ENCODE measurements around the gene LGR6. TPM values are rescaled to one million over a fixed set of nuclear protein-coding genes. Genes with fewer than 3 reads are reported as not detected.
"Not testable (repeated sequence)": the region's sequence is repeated elsewhere in the genome, so short reads cannot be mapped to it uniquely, and the experiment has no call there.

LGR6 gene
- total and polyA plus RNA-seq, 3 donors from 2014 or later, result 8.1 to 18.4 (median 8.3) TPM

DNA sequence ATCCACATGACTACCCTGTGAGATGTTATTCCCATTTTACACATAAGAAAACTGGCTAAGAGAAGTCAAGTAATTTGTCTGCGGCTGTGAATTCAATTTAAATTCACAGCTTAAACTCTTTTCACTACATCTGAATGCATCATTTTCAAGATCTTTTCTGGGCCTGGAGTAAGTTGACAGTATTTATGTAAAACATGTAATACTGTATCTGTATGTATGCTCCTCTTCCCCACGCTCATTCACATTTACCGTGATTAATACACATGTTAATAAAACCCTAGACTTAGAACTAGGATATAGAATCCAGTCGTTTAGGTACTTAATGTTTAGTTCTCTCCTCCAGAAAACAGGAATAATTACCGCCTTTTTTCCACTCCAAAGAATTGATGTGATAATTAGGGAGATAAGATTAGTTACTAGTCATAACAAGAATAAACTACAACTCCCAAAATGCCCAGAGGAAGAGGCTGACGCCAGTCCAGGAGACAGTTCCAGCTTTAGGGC lies 154.5 kb downstream of the LGR6 start:
- Histone ChIP-seq H3K4me1 (peaks cover 5% of the 10 kb centered on the region), H3K36me3 (ENCODE audit: low read depth, missing control alignments) (no peaks in the 10 kb centered on the region), H3K4me3 (peak overlapping the region; percentile 78 to 85), H3K27me3 (no peaks in the 10 kb centered on the region), H3K27ac (no peak overlapping the region), H3K9me3 (no peaks in the 10 kb centered on the region)
- 22 to 33% methylated on average over 6 of the region's 6 CpGs for whole genome bisulfite sequencing, 2 donors
- TF ChIP-seq, protein P1, sequence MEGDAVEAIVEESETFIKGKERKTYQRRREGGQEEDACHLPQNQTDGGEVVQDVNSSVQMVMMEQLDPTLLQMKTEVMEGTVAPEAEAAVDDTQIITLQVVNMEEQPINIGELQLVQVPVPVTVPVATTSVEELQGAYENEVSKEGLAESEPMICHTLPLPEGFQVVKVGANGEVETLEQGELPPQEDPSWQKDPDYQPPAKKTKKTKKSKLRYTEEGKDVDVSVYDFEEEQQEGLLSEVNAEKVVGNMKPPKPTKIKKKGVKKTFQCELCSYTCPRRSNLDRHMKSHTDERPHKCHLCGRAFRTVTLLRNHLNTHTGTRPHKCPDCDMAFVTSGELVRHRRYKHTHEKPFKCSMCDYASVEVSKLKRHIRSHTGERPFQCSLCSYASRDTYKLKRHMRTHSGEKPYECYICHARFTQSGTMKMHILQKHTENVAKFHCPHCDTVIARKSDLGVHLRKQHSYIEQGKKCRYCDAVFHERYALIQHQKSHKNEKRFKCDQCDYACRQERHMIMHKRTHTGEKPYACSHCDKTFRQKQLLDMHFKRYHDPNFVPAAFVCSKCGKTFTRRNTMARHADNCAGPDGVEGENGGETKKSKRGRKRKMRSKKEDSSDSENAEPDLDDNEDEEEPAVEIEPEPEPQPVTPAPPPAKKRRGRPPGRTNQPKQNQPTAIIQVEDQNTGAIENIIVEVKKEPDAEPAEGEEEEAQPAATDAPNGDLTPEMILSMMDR (IDR thresholded peaks at IDR 0.05), result no peak
- TF ChIP-seq POLR2A (IDR thresholded peaks at IDR 0.05), result no peak
- no peak for DNase-seq
- intact Hi-C loops (cut with DNase I; ENCODE audit: low total_unique reads), result no loop called here

DNA sequence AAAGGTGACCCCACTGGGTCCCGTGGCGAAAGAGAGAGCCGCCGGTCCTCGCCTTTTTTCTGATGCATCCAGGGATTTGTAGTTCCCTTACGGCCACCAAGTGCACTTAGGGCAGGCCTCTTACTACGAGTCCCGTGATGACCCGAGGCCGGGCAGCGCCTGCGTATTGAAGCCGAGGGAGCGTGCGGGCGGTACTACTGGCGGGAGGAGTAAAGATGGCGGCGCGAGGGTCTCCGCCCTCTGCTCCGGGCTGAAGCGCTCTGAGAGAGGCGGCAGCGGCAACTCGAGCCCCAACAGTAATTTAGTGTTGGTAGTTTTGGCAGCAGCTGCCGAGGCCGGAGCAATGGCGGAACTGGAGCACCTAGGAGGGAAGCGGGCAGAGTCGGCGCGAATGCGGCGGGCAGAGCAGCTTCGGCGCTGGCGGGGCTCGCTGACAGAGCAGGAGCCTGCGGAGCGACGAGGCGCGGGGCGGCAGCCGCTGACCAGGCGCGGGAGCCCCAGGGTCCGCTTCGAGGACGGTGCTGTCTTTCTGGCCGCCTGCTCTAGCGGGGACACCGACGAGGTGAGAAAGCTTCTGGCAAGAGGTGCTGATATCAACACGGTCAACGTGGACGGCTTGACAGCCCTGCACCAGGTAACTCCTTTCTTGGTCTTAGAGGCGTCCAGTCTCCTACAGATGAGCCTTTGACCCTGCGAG lies 155.1 kb downstream of the LGR6 start, which contains the start of gene PPP1R12B:
TSS of gene PPP1R12B (plus strand) at position 191 of the 697 bp plus-strand sequence. CDS start at position 344, 153 bp downstream.
- no peaks in the 10 kb centered on the region for H3K9me3 ChIP-seq
- peak; percentile 99 for DNase-seq
- H3K4me3 ChIP-seq, result peak within 1 kb of the TSS; percentile 78 to 85
- 0% methylated on average over 17 to 58 of the region's 60 CpGs for WGBS, 2 donors
- TF ChIP-seq, protein P1 (IDR thresholded peaks at IDR 0.05), result peak in 1 of 3 experiments; percentile 6
- no peak for TF ChIP-seq POLR2A (IDR thresholded peaks at IDR 0.05)
- peaks cover 5% of the 10 kb centered on the region for H3K4me1 ChIP-seq
- intact Hi-C loops (cut with DNase I; ENCODE audit: low total_unique reads), result no loop called here
- H3K27me3 ChIP-seq, result no peaks in the 10 kb centered on the region
- H3K36me3 ChIP-seq (ENCODE audit: low read depth, missing control alignments), result no peaks in the 10 kb centered on the region
- H3K27ac ChIP-seq, result peak within 1 kb of the TSS; percentile 67 to 82

DNA sequence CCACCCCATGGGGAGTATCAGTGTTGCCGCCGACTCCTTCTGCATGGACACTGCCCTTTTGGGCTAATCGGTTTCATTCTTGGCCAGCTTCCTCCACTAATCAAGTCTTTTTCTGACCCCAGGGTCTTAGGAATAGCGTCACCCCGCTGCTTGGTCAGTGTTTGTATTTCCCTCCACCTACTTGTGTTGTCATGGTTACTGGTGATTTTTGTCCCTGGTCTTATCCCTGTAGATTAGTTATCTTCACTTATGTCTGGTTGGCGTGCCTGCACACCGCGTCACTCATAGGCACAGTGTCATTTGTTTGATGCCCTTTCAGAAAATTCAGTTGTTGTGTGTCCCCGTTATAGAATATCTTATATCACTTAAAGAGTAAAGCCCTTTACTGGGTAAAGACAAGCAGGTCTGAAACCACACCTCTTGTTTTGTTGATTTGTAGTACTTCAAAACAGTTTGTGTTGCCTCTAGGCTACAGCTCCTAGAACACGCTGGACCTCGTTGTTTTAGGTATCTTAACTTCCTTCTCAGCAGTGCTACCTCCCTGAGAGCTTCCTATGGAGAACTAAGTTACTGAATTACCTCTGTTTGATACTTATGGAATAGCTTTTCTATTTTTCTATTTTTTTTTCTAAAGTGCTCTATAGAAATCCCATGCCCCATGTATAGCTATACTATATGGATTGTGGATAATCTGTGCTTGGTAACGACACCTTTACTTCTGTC lies 155.8 kb downstream of the LGR6 start:
- no peak for DNase-seq
- TF ChIP-seq POLR2A (IDR thresholded peaks at IDR 0.05), result no peak
- TF ChIP-seq, protein P1 (IDR thresholded peaks at IDR 0.05), result no peak
- Histone ChIP-seq H3K9me3 (no peaks in the 10 kb centered on the region), H3K27me3 (no peaks in the 10 kb centered on the region), H3K27ac (peak overlapping the region; percentile 67 to 82), H3K4me1 (peaks cover 5% of the 10 kb centered on the region), H3K36me3 (ENCODE audit: low read depth, missing control alignments) (no peaks in the 10 kb centered on the region), H3K4me3 (peak overlapping the region; percentile 78 to 85)
- intact Hi-C loops (cut with DNase I; ENCODE audit: low total_unique reads), result no loop called here
- WGBS, 2 donors, result 5 to 7% methylated on average over 12 of the region's 12 CpGs

DNA sequence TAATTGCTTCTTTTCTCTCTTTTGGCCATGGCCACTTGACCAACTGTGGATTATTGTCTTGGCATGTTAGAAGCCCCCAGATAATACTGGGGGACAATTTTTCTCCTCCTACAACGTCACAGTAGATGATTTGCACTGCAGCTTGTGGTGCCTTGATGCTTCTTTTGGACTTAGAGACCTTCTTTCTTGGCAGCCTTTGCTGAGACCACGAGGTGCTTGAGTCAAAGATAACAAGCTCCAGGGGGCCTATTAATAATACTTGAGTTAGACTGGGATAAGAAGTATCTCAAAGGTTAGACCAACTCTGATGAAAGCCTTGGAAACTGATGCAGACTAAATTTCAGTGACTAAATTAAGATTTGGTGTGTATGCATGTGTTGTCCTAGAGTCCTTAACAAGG lies 158.1 kb downstream of the LGR6 start:
- DNase-seq, result no peak
- H3K9me3 ChIP-seq, result no peaks in the 10 kb centered on the region
- no peak overlapping the region for H3K27ac ChIP-seq
- H3K4me1 ChIP-seq, result peaks cover 5% of the 10 kb centered on the region
- no peak overlapping the region for H3K4me3 ChIP-seq
- TF ChIP-seq, protein P1 (IDR thresholded peaks at IDR 0.05), result no peak
- TF ChIP-seq POLR2A (IDR thresholded peaks at IDR 0.05), result no peak
- no peaks in the 10 kb centered on the region for H3K27me3 ChIP-seq
- H3K36me3 ChIP-seq (ENCODE audit: low read depth, missing control alignments), result no peaks in the 10 kb centered on the region
- WGBS, 2 donors, result 33 to 46% methylated on average over 2 of the region's 2 CpGs
- intact Hi-C loops (cut with DNase I; ENCODE audit: low total_unique reads), result no loop called here

DNA sequence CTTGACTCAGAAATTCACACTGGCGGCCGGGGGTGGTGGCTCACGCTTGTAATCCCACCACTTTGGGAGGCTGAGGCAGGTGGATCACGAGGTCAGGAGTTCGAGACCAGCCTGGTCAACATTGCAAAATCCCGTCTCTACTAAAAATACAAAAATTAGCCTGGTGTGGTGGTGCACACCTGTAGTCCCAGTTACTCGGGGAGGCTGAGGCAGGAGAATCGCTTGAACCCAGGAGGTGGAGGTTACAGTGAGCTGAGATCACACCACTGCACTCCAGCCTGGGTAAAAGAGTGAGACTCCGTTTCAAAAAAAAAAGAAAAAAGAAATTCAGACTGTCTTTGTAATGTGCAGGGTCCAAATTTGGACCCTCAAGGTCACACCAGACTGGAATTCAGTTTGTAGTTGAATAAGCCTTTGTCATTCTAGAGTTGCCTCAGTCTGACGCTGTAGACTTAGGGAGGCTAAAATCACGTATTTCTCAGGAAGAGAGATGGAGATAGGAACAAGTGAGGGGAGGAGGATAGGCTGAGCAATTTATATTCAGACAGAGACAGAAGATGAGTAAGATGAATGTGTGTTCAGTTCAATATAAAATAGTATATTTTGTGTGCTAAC lies 159.1 kb downstream of the LGR6 start:
- H3K27me3 ChIP-seq; H3K36me3 ChIP-seq (ENCODE audit: low read depth, missing control alignments); H3K27ac ChIP-seq; H3K4me1 ChIP-seq; H3K4me3 ChIP-seq; intact Hi-C loops (cut with DNase I; ENCODE audit: low total_unique reads); H3K9me3 ChIP-seq; DNase-seq: not testable (repeated sequence)
- 78 to 83% methylated on average over 11 of the region's 11 CpGs for WGBS, 2 donors

Measured in testis (tissue), 3 donors.